Vagina (tissue), 2 donors: Measurements from ENCODE around the gene SMPD3.

ENCODE experiments used
- POLR2A ChIP-seq, 2 donors: fragments of 450-650 bp; IDR thresholded peaks; one replicate each; pipeline ENCODE4 v1.6.1; 2017; ENCODE audit warnings: antibody characterized with exemption in 2 of 2, mild to moderate bottlenecking in 2 of 2, moderate library complexity in 2 of 2
- POLR2AphosphoS5 ChIP-seq, 2 donors: sonication (generic); formaldehyde crosslinking; IDR thresholded peaks; one replicate each; pipeline ENCODE4 v1.9.0; 2017; ENCODE audit warnings: antibody characterized with exemption in 2 of 2, mild to moderate bottlenecking in 2 of 2, low read depth in 1 of 2; ENCODE audit not compliant: insufficient read depth in 1 of 2
- TF ChIP-seq, protein P1 (sequence below), 3 experiments: fragments of 450-650 bp in 2 of 3; fragments of 200-600 bp in 1 of 3; sonication (generic) in 1 of 3; IDR thresholded peaks; one replicate each; pipeline ENCODE4 v1.5.1; 2017 to 2019; ENCODE audit warnings: antibody characterized with exemption in 3 of 3, mild to moderate bottlenecking in 2 of 3, moderate library complexity in 2 of 3

- TF ChIP-seq POLR2A (IDR thresholded peaks at IDR 0.05) (no peak), POLR2AphosphoS5 (IDR thresholded peaks at IDR 0.05; ENCODE audit: insufficient read depth in 1 of 2, low read depth in 1 of 2) (no peak)
- TF ChIP-seq, protein P1, sequence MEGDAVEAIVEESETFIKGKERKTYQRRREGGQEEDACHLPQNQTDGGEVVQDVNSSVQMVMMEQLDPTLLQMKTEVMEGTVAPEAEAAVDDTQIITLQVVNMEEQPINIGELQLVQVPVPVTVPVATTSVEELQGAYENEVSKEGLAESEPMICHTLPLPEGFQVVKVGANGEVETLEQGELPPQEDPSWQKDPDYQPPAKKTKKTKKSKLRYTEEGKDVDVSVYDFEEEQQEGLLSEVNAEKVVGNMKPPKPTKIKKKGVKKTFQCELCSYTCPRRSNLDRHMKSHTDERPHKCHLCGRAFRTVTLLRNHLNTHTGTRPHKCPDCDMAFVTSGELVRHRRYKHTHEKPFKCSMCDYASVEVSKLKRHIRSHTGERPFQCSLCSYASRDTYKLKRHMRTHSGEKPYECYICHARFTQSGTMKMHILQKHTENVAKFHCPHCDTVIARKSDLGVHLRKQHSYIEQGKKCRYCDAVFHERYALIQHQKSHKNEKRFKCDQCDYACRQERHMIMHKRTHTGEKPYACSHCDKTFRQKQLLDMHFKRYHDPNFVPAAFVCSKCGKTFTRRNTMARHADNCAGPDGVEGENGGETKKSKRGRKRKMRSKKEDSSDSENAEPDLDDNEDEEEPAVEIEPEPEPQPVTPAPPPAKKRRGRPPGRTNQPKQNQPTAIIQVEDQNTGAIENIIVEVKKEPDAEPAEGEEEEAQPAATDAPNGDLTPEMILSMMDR (IDR thresholded peaks at IDR 0.05) = no peak
Measured at GRCh38 chr16:68423771-68424170, 24.5 kb downstream of the SMPD3 start.
